OCI-LY7 (cell line): ENCODE results near the gene RPL28.

ENCODE experiments used
- EZH2phosphoT487 ChIP-seq: fragments of 200-600 bp; sonication (generic); IDR thresholded peaks from 2 replicates; pipeline ENCODE4 v1.6.1; 2018; ENCODE audit warnings: low read depth, borderline replicate concordance, mild to moderate bottlenecking, mixed run types, antibody characterized with exemption, low read length, moderate library complexity, mixed read lengths
- TF ChIP-seq, protein P1 (sequence below): fragments of 200-600 bp; sonication (generic); conservative IDR thresholded peaks from 2 replicates; pipeline ENCODE4 v1.5.1; 2014; ENCODE audit warnings: mild to moderate bottlenecking, antibody characterized with exemption, low read length, moderate library complexity, mixed read lengths

DNA sequence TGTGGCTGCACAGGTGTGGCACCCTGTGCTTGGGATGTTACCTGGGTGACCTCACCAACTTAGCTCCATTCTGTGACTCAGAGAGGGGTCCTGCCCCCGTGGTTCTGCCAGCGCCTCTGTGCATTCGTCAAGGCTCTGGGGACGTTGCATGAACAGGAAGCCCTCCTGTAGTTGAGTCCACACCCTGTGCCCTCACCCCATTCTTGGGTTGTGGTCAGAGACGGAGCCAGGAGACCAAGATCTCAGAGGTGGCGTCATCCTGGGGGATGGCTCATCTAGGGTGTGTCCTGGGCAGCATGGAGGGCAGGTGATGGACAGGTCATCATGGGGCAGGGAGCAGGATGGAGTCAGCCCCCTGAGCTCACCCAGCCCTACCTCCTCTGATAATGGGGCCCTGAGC is 33.7 kb upstream of the RPL28 start:
- TF ChIP-seq, protein P1, sequence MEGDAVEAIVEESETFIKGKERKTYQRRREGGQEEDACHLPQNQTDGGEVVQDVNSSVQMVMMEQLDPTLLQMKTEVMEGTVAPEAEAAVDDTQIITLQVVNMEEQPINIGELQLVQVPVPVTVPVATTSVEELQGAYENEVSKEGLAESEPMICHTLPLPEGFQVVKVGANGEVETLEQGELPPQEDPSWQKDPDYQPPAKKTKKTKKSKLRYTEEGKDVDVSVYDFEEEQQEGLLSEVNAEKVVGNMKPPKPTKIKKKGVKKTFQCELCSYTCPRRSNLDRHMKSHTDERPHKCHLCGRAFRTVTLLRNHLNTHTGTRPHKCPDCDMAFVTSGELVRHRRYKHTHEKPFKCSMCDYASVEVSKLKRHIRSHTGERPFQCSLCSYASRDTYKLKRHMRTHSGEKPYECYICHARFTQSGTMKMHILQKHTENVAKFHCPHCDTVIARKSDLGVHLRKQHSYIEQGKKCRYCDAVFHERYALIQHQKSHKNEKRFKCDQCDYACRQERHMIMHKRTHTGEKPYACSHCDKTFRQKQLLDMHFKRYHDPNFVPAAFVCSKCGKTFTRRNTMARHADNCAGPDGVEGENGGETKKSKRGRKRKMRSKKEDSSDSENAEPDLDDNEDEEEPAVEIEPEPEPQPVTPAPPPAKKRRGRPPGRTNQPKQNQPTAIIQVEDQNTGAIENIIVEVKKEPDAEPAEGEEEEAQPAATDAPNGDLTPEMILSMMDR = no peak
- no peak for TF ChIP-seq EZH2phosphoT487
